Measurements from ENCODE around the gene UVSSA.

Gene UVSSA

DNA sequence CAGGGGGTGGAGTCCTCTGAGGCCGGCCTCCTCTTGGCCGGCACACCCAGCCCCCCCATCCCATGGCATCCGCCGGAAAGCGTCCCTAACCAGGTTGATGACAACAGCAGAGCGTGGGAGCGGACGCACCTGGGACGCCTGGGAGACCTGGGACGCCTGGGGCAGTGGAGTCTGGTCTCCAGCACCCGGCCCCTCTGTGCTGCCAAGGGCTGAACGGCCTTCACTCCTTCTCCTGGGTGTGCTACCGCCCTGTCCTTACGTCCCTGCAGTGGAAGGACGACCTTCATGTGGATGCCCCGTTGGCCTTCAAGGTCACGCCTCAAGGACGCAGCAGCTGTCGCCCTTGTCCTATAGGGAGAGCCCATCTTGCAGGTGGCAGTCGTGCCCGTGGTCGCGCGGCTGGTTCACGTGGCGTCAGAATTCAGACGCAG is 32.4 kb downstream of the UVSSA start:
- no peak for TF ChIP-seq ZFX (IDR thresholded peaks at IDR 0.05; ENCODE audit: borderline replicate concordance)
- TF ChIP-seq, protein P1, sequence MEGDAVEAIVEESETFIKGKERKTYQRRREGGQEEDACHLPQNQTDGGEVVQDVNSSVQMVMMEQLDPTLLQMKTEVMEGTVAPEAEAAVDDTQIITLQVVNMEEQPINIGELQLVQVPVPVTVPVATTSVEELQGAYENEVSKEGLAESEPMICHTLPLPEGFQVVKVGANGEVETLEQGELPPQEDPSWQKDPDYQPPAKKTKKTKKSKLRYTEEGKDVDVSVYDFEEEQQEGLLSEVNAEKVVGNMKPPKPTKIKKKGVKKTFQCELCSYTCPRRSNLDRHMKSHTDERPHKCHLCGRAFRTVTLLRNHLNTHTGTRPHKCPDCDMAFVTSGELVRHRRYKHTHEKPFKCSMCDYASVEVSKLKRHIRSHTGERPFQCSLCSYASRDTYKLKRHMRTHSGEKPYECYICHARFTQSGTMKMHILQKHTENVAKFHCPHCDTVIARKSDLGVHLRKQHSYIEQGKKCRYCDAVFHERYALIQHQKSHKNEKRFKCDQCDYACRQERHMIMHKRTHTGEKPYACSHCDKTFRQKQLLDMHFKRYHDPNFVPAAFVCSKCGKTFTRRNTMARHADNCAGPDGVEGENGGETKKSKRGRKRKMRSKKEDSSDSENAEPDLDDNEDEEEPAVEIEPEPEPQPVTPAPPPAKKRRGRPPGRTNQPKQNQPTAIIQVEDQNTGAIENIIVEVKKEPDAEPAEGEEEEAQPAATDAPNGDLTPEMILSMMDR (IDR thresholded peaks at IDR 0.05), result no peak
- no peak overlapping the region for H3K27ac ChIP-seq

DNA sequence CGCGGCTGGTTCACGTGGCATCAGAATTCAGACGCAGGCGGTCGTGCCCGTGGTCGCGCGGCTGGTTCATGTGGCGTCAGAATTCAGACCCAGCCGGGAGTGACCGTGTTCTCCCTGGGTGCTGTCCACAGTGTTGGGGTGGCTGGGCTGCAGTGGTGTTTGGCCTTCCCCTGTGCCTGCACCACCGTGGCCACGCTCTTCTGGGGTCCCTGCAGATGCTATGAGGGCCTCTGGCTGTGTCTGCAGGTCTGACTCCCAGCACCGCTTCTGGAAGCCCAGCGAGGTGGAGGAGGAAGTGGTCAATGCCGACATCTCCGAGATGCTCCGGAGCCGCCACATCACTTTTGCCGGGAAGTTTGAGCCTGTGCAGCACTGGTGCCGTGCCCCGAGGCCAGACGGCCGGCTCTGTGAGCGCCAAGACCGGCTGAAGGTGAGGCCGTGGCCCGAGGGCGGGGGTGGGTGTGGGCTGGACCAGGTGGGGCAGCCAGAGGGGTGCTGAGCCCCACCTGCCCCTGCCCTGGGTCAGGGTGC is 32.9 kb downstream of the UVSSA start:
- H3K27ac ChIP-seq, result no peak overlapping the region
- TF ChIP-seq, protein P1 (IDR thresholded peaks at IDR 0.05), result no peak
- no peak for TF ChIP-seq ZFX (IDR thresholded peaks at IDR 0.05; ENCODE audit: borderline replicate concordance)

DNA sequence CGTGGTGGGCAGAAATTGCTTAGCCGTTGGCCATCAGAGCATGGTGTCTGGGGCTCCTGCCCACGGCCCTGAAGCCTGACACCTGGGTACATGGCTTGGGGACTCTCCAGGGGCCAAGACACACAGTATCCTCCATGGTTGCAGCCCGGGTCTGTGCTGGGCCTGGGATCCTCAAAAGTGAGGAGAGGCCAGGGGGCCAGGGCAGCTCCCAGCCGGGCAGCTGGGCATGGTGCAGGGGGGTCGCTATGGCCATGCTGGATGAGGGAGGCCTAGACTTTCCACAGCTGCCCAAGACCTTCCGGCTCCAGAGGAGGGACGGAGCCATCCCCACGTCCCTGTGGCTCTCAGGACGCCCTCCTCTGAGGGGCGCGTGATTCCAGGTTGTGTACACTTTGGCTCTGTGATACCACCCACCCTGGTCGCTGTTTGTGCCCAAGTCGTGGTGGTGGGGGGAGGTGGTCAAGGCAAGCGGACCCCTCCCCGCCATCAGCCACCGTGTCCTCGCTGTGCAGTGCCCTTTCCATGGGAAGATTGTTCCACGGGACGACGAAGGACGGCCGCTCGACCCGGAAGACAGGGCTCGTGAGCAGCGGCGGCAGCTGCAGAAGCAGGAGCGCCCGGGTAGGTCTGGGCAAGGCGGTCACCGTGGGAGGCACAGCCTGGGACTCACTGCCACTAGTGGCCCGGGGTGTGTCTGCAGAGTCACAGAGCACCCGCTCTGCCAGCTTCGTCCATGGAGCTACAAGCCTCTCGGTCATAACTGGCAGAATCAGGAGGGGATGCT is 33.6 kb downstream of the UVSSA start:
- H3K27ac ChIP-seq, result no peak overlapping the region
- no peak for TF ChIP-seq ZFX (IDR thresholded peaks at IDR 0.05; ENCODE audit: borderline replicate concordance)
- TF ChIP-seq, protein P1 (IDR thresholded peaks at IDR 0.05), result no peak

DNA sequence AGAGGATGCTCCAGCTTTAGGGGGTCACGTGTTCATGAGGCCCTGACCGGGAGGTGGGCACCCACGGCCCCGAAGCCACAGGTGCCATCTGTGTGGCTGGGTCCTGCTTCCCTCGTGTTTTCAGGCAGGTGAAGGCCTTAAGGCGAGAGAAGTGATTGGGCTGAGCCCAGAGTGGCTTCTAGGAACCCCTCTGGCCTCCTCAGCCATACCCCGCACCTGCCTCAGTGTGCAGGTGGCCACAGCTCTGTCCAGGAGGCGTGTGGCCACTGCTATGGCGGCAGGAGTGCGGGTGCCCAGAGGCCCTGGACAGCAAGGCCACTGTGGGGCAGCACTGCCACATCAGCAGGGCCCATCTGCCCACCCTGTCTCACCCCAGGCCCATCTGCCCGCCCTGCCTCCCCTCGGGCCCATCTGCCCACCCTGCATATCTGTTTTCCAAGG is 34.2 kb downstream of the UVSSA start:
- TF ChIP-seq, protein P1 (IDR thresholded peaks at IDR 0.05), result no peak
- TF ChIP-seq ZFX (IDR thresholded peaks at IDR 0.05; ENCODE audit: borderline replicate concordance), result no peak

DNA sequence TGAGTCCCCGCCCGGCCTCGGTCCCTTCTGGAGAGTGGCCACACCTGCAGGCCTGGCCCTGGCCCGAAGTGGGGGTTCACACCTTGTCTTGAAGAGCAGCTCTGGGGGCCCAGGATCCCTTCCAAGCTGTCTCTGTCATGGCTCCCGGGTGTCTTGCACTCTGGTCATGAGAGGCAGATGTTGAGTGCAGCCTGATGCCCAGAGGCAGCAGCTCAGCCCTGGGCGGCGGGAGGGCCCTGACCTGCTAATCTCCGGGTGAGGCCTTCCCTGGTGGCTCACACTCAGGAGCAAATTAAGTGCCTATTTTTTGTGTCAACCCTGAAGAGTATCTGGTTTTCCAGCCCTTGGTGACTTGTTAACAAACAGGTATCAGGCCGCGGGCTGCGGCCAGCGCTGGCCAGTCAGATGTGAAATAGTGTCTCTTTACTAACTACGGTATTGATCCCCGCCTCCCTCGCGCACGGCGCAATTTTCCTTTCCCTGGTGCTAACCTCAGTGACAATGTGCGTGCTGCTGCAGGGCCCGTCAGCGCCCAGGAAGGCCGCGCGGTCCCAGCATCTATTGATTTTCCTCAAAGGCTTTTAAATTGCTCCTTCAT is 35.0 kb downstream of the UVSSA start:
- TF ChIP-seq, protein P1 (IDR thresholded peaks at IDR 0.05), result no peak
- TF ChIP-seq ZFX (IDR thresholded peaks at IDR 0.05; ENCODE audit: borderline replicate concordance), result no peak
- no peak overlapping the region for H3K27ac ChIP-seq

More for the DNA sequence above, 34.2 kb downstream of the UVSSA start:
- H3K27ac ChIP-seq, result no peak overlapping the region

DNA sequence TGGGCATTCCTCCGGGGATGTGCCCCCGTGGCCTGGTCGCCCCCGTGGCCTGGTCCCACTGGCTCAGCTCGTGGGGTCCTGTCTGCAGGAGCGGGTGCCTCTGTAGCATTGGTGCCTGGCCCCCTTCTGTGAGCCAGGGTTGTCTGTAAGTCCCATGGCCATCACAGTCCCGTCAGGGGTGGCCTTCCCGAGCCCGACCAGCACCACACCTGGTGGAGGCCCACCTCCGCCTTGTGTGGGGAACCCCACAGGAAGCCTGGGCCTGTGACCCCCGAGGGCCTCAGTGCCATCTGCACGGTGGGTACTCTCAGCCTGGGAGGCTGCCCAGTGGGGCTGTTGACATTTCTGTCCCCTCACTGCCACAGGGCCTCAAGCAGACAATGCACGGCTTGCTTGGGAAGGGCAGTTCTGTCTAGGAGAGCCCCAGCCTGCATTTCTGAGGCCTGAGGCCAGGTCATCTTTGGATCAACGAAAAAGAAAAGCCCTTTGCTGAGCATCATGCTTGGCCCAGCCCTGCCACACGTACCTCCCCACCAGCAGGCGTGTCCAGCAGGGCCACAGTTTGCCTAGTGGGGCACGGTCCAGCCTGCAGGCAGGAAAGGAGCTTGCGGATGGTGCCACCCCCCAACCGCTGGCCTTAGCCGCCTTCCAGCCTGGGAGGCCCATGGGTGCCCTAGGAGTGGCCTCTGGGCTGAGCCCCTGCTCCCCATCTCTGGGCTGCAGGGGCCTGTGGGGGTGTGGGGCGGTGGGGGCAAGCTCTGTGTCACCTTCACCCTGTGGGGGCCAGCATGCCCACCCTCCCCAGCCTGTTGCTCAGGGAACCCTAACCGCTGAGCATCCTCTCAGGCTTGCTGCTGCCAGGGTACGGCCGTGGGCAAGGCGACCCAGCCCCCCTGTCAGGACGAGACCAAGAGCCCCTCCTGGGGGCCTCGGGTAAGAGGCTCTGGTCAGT is 36.0 kb downstream of the UVSSA start:
- no peak overlapping the region for H3K27ac ChIP-seq
- TF ChIP-seq ZFX (IDR thresholded peaks at IDR 0.05; ENCODE audit: borderline replicate concordance), result no peak
- TF ChIP-seq, protein P1 (IDR thresholded peaks at IDR 0.05), result no peak
